Thyroid gland (tissue), 4 donors: Measurements from ENCODE around the gene TMEM30B.

Experiments
- CTCF ChIP-seq, 6 experiments: fragments of 200-600 bp in 3 of 6; fragments of 450-650 bp in 3 of 6; sonication (generic) in 3 of 6; IDR thresholded peaks; one replicate each; pipeline ENCODE4 v1.5.1; 2016 to 2019; ENCODE audit warnings: antibody characterized with exemption in 6 of 6, mild to moderate bottlenecking in 2 of 6, inconsistent platforms in 1 of 6, moderate library complexity in 1 of 6
- POLR2A ChIP-seq, 2 donors: fragments of 450-650 bp; IDR thresholded peaks; one replicate each; pipeline ENCODE4 v1.6.1; 2017; ENCODE audit warnings: antibody characterized with exemption in 2 of 2, mild to moderate bottlenecking in 2 of 2, moderate library complexity in 1 of 2

GRCh38 chr14:61296151-61296550, 15.0 kb upstream of the TMEM30B start:
- no peak for TF ChIP-seq POLR2A (IDR thresholded peaks at IDR 0.05)
- TF ChIP-seq CTCF (IDR thresholded peaks at IDR 0.05), result no peak
